HL-60 (cell line): Measurements from ENCODE around the gene SMARCB1.

Source experiments
- DNase-seq, 2 experiments: peaks; one replicate each; pipeline ENCODE4 v3.0.0-alpha.2; 2010 to 2020; ENCODE audit warnings: low read depth in 1 of 2, low spot score in 1 of 2
- H3K27ac ChIP-seq: fragments of 250-450 bp; sonication (Bioruptor Pico); replicated peaks from 2 replicates; pipeline ENCODE4 v1.5.1; 2020; ENCODE audit warnings: mild to moderate bottlenecking, moderate library complexity
- H3K27me3 ChIP-seq: fragments of 250-450 bp; sonication (Bioruptor Pico); 2 replicates; pipeline ENCODE4 v1.5.1; 2021; ENCODE audit warnings: mild to moderate bottlenecking, moderate library complexity; ENCODE audit not compliant: insufficient read depth, poor library complexity, severe bottlenecking
- H3K4me3 ChIP-seq: replicated peaks from 2 replicates; pipeline ENCODE4 v1.5.1; 2011; ENCODE audit warnings: mild to moderate bottlenecking, control low read depth, low read length; ENCODE audit not compliant: insufficient read depth
- CTCF ChIP-seq: IDR thresholded peaks from one replicate; pipeline ENCODE4 v1.5.1; 2011; ENCODE audit warnings: low read length, control low read depth, inconsistent platforms; ENCODE audit not compliant: insufficient read depth
- GABPA ChIP-seq: IDR thresholded peaks from 2 replicates; pipeline ENCODE4 v1.6.1; 2012; ENCODE audit warnings: low read depth
- POLR2AphosphoS5 ChIP-seq: IDR thresholded peaks from 2 replicates; pipeline ENCODE4 v1.6.1; 2012; ENCODE audit warnings: low read depth
- SPI1 ChIP-seq: IDR thresholded peaks from 2 replicates; pipeline ENCODE4 v1.6.1; 2012; ENCODE audit warnings: low read depth, mild to moderate bottlenecking, borderline replicate concordance
- TF ChIP-seq, protein P1 (sequence below): IDR thresholded peaks from 2 replicates; pipeline ENCODE4 v1.6.1; 2012; ENCODE audit warnings: low read depth; ENCODE audit not compliant: insufficient replicate concordance

SMARCB1 gene

GRCh38 chr22:23822101-23822671 lies 35.4 kb downstream of the SMARCB1 start:
- TF ChIP-seq POLR2AphosphoS5: no peak
- no peak for TF ChIP-seq CTCF
- no peak for TF ChIP-seq SPI1
- TF ChIP-seq, protein P1, sequence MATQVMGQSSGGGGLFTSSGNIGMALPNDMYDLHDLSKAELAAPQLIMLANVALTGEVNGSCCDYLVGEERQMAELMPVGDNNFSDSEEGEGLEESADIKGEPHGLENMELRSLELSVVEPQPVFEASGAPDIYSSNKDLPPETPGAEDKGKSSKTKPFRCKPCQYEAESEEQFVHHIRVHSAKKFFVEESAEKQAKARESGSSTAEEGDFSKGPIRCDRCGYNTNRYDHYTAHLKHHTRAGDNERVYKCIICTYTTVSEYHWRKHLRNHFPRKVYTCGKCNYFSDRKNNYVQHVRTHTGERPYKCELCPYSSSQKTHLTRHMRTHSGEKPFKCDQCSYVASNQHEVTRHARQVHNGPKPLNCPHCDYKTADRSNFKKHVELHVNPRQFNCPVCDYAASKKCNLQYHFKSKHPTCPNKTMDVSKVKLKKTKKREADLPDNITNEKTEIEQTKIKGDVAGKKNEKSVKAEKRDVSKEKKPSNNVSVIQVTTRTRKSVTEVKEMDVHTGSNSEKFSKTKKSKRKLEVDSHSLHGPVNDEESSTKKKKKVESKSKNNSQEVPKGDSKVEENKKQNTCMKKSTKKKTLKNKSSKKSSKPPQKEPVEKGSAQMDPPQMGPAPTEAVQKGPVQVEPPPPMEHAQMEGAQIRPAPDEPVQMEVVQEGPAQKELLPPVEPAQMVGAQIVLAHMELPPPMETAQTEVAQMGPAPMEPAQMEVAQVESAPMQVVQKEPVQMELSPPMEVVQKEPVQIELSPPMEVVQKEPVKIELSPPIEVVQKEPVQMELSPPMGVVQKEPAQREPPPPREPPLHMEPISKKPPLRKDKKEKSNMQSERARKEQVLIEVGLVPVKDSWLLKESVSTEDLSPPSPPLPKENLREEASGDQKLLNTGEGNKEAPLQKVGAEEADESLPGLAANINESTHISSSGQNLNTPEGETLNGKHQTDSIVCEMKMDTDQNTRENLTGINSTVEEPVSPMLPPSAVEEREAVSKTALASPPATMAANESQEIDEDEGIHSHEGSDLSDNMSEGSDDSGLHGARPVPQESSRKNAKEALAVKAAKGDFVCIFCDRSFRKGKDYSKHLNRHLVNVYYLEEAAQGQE: no peak
- no peak for TF ChIP-seq GABPA
- Histone ChIP-seq H3K27ac (no peak overlapping the region), H3K4me3 (no peak overlapping the region), H3K27me3 (no peaks in the 10 kb centered on the region)
- no peak for DNase-seq

GRCh38 chr22:23823331-23823791 lies 36.6 kb downstream of the SMARCB1 start:
- Histone ChIP-seq H3K4me3 (no peak overlapping the region), H3K27me3 (no peaks in the 10 kb centered on the region), H3K27ac (no peak overlapping the region)
- DNase-seq: no peak
- TF ChIP-seq, protein P1: no peak
- TF ChIP-seq CTCF (no peak), SPI1 (no peak), GABPA (no peak), POLR2AphosphoS5 (no peak)

DNA sequence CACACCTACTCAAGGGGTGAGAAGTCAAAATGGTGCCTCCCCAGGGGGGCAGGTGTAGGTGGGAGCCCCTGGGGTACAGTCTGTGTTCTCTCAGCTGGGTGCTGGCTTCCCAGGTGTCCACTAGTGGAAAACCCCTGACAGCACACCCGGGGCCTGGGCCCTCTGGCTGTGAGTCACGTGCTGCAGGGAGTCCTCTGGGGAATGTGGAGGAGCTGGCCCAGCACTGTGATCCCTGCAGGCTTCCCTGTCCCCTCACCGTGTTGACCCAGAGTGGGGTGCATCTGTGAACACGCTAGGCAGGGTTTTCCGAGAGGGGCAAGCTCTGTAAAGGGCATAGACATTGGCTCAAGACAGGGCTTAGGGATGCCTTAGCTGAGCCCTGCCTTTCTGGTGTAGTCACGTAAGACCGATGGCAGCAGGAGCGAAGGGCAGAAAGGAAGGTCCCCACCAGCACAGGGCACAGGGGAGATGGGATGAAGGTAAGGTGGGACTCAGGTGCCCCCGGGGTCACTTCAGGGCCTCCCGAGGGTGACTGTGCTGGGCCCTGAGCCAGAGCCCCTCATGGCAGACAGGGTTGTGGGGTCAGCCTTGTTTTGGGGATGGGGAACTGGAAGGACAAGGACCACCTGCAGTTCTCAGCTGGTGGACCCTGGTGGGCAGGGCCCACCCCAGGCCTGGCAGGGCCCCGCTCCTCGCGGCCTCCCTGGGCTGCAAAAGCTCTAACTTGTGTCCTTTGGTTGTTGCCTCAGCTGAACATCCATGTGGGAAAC lies 37.9 kb downstream of the SMARCB1 start:
- Histone ChIP-seq H3K4me3 (no peak overlapping the region), H3K27me3 (no peaks in the 10 kb centered on the region), H3K27ac (no peak overlapping the region)
- TF ChIP-seq, protein P1: no peak
- TF ChIP-seq POLR2AphosphoS5: 0 out of 2 replicates have a peak, but pooled peaks have one; percentile 15
- DNase-seq: no peak
